ENCODE results near the gene PRKD2.
"Not testable (repeated sequence)": the region's sequence is repeated elsewhere in the genome, so short reads cannot be mapped to it uniquely, and the experiment has no call there.

The PRKD2 gene

DNA sequence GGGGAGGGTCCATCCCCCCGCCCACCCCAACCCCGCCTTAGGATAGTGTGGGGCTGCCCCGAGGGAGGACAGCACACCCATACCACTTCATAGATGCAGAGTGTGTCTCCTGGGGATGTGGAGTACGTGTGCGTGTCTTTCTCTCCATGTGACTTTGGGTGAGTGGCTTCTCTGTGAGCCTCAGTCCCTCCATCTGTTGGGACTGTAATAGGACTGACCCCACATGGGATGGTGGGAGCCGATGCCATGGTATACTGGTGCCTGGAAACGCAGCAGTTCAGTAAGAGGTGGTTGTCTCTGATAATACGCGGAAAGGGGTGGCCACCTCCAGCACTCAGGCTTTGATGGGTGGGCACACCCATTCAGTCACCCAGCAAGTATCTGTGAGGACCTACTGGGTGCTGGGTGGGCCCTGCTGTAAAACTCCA is 816 bp upstream of the PRKD2 start:
- Histone ChIP-seq H3K9ac (ENCODE audit: low read length in 2 of 2) (peak overlapping the region; percentile 5 to 82), H3K27ac (ENCODE audit: low read length) (peak overlapping the region; percentile 70), H3K4me1 (ENCODE audit: control insufficient read depth, insufficient read depth, low read length) (peaks cover 31% of the 10 kb centered on the region)

GRCh38 chr19:46716672-46717033 is 261 bp downstream of the PRKD2 start:
- Histone ChIP-seq H3K27ac (ENCODE audit: low read length) (peak overlapping the region; percentile 70), H3K9ac (ENCODE audit: low read length in 2 of 2) (peak overlapping the region; percentile 81 to 91), H3K9me3 (ENCODE audit: control insufficient read depth in 2 of 2, low read length in 2 of 2) (no peaks in the 10 kb centered on the region), H3K36me3 (ENCODE audit: control insufficient read depth in 2 of 2, insufficient read depth in 2 of 2, low read length in 2 of 2) (peaks cover 12 to 13% of the 10 kb centered on the region in 2 donors), H3K4me1 (ENCODE audit: control insufficient read depth, insufficient read depth, low read length) (peaks cover 31% of the 10 kb centered on the region), H3K27me3 (ENCODE audit: control insufficient read depth in 1 of 2, insufficient read depth in 2 of 2, low read length in 2 of 2) (no peaks in the 10 kb centered on the region), H3K4me3 (ENCODE audit: low read length in 2 of 2) (peak overlapping the region; percentile 70 to 87)

More for the DNA sequence above, 816 bp upstream of the PRKD2 start:
- H3K4me3 ChIP-seq (ENCODE audit: low read length in 2 of 2) = peak overlapping the region; percentile 80 to 87
- peaks cover 23% of the 10 kb centered on the region in 2 donors for H3K36me3 ChIP-seq (ENCODE audit: control insufficient read depth in 2 of 2, insufficient read depth in 2 of 2, low read length in 2 of 2)
- H3K27me3 ChIP-seq (ENCODE audit: control insufficient read depth in 1 of 2, insufficient read depth in 2 of 2, low read length in 2 of 2) = no peaks in the 10 kb centered on the region
- H3K9me3 ChIP-seq (ENCODE audit: control insufficient read depth in 2 of 2, low read length in 2 of 2) = no peaks in the 10 kb centered on the region

GRCh38 chr19:46715975-46716671 is 791 bp downstream of the PRKD2 start:
- Histone ChIP-seq H3K4me3 (ENCODE audit: low read length in 2 of 2) (peak overlapping the region; percentile 70 to 87), H3K27ac (ENCODE audit: low read length) (peak overlapping the region; percentile 70), H3K9me3 (ENCODE audit: control insufficient read depth in 2 of 2, low read length in 2 of 2) (no peaks in the 10 kb centered on the region), H3K27me3 (ENCODE audit: control insufficient read depth in 1 of 2, insufficient read depth in 2 of 2, low read length in 2 of 2) (no peaks in the 10 kb centered on the region), H3K9ac (ENCODE audit: low read length in 2 of 2) (peak overlapping the region; percentile 81 to 91), H3K36me3 (ENCODE audit: control insufficient read depth in 2 of 2, insufficient read depth in 2 of 2, low read length in 2 of 2) (peaks cover 7 to 8% of the 10 kb centered on the region in 2 donors), H3K4me1 (ENCODE audit: control insufficient read depth, insufficient read depth, low read length) (peaks cover 31% of the 10 kb centered on the region)

DNA sequence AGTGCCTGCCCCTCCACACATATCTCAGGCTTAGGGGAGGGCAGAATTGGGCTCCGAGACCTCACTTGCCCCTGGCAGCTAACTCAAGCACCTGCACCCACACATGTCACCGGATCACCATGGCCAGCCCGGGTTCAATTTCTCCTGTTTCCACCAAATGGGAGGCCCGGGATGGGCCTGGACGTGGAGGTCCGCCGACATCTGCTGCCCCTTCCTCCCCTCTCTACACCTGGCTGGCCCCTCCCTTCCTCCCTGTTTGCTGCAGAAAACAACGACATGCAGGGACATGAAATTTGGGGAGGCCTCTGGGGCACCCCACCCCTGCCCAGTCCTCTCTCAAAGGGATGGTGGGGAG is 1.3 kb downstream of the PRKD2 start:
- H3K4me1 ChIP-seq (ENCODE audit: control insufficient read depth, insufficient read depth, low read length) = peaks cover 31% of the 10 kb centered on the region
- H3K27me3 ChIP-seq (ENCODE audit: control insufficient read depth in 1 of 2, insufficient read depth in 2 of 2, low read length in 2 of 2) = no peaks in the 10 kb centered on the region
- H3K9me3 ChIP-seq (ENCODE audit: control insufficient read depth in 2 of 2, low read length in 2 of 2) = no peaks in the 10 kb centered on the region
- H3K4me3 ChIP-seq (ENCODE audit: low read length in 2 of 2) = peak overlapping the region; percentile 70 to 87
- H3K27ac ChIP-seq (ENCODE audit: low read length) = peak overlapping the region; percentile 70
- H3K36me3 ChIP-seq (ENCODE audit: control insufficient read depth in 2 of 2, insufficient read depth in 2 of 2, low read length in 2 of 2) = peaks cover 3 to 6% of the 10 kb centered on the region in 2 donors
- H3K9ac ChIP-seq (ENCODE audit: low read length in 2 of 2) = peak overlapping the region; percentile 42 to 91

- no peaks in the 10 kb centered on the region for H3K9me3 ChIP-seq (ENCODE audit: control insufficient read depth in 2 of 2, low read length in 2 of 2)
- peaks cover 31% of the 10 kb centered on the region for H3K4me1 ChIP-seq (ENCODE audit: control insufficient read depth, insufficient read depth, low read length)
- H3K27me3 ChIP-seq (ENCODE audit: control insufficient read depth in 1 of 2, insufficient read depth in 2 of 2, low read length in 2 of 2) = no peaks in the 10 kb centered on the region
- peaks cover 0 to under 1% of the 10 kb centered on the region in 2 donors for H3K36me3 ChIP-seq (ENCODE audit: control insufficient read depth in 2 of 2, insufficient read depth in 2 of 2, low read length in 2 of 2)
- peak overlapping the region; percentile 76 for H3K27ac ChIP-seq (ENCODE audit: low read length)
- peak overlapping the region; percentile 78 to 91 for H3K9ac ChIP-seq (ENCODE audit: low read length in 2 of 2)
- peak overlapping the region; percentile 77 to 80 for H3K4me3 ChIP-seq (ENCODE audit: low read length in 2 of 2)
These were observed 2.3 kb downstream of the PRKD2 start for GRCh38 chr19:46714444-46715106.

DNA sequence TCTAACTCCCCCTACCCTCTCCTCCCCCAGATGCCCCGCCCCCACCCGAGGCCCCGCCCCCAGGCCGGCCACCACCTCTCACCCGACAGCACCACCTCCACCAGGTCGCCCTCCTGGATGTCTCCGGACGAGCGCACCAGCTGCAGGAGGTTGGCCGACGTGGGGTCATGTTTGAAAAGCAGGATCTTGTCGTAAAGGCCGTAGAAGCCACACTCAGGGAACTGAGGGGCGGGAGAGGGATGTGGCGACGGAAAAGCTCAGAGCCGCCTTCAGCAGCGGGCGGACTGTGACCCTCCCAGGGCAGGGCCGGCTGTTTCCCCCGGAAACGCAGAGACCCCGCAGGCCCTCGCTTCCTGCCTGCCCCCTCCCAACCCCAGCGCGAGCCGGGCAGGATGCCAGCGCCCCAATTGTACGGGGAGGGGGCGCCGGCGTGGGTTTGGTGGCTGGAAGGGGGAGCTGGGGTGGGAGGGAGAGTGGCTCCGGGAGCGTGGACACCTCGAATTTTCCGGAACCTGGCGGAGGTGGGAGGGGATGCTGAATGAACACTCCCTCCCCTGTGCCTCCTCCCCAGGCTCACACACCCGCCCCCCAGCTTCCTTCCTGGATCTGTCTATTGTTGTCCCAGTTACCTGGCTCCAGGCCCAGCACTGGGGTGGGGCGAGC is 3.0 kb downstream of the PRKD2 start:
- H3K27me3 ChIP-seq (ENCODE audit: control insufficient read depth in 1 of 2, insufficient read depth in 2 of 2, low read length in 2 of 2) = no peaks in the 10 kb centered on the region
- H3K36me3 ChIP-seq (ENCODE audit: control insufficient read depth in 2 of 2, insufficient read depth in 2 of 2, low read length in 2 of 2) = peaks cover 0 to 3% of the 10 kb centered on the region in 2 donors
- H3K4me1 ChIP-seq (ENCODE audit: control insufficient read depth, insufficient read depth, low read length) = peaks cover 31% of the 10 kb centered on the region
- peak overlapping the region in 1 of 2 donors; percentile 60 for H3K9ac ChIP-seq (ENCODE audit: low read length in 2 of 2)
- H3K9me3 ChIP-seq (ENCODE audit: control insufficient read depth in 2 of 2, low read length in 2 of 2) = no peaks in the 10 kb centered on the region
- H3K27ac ChIP-seq (ENCODE audit: low read length) = peak overlapping the region; percentile 76
- H3K4me3 ChIP-seq (ENCODE audit: low read length in 2 of 2) = peak overlapping the region; percentile 69 to 80

GRCh38 chr19:46712768-46713338 is 4.1 kb downstream of the PRKD2 start:
- H3K36me3 ChIP-seq (ENCODE audit: control insufficient read depth in 2 of 2, insufficient read depth in 2 of 2, low read length in 2 of 2); H3K9me3 ChIP-seq (ENCODE audit: control insufficient read depth in 2 of 2, low read length in 2 of 2); H3K27me3 ChIP-seq (ENCODE audit: control insufficient read depth in 1 of 2, insufficient read depth in 2 of 2, low read length in 2 of 2); H3K27ac ChIP-seq (ENCODE audit: low read length); H3K4me3 ChIP-seq (ENCODE audit: low read length in 2 of 2); H3K9ac ChIP-seq (ENCODE audit: low read length in 2 of 2): not testable (repeated sequence)
- H3K4me1 ChIP-seq (ENCODE audit: control insufficient read depth, insufficient read depth, low read length) = peaks cover 26% of the 10 kb centered on the region

DNA sequence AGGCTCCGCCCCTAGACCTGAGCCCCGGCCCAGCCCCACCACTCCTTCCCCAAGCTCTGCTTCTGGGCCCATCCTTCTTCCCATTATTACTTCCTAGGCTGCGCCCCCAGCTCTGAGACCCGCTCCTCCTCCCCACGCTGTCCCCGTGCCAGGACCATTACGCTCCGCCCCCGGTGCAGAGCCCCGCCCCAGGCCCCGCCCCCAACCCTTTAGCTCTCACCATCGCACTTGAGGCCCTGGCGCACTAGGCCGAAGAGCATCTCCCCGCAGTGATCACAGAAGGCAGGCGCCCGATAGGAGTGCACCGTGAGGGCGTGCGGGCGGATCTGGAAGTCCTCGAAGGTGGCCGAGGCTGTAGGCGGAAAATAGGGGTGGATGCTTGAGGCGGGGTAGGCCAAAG is 6.2 kb downstream of the PRKD2 start:
- Histone ChIP-seq H3K4me1 (ENCODE audit: control insufficient read depth, insufficient read depth, low read length) (peaks cover 14% of the 10 kb centered on the region), H3K36me3 (ENCODE audit: control insufficient read depth in 2 of 2, insufficient read depth in 2 of 2, low read length in 2 of 2) (peaks cover 10 to 16% of the 10 kb centered on the region in 2 donors), H3K9me3 (ENCODE audit: control insufficient read depth in 2 of 2, low read length in 2 of 2) (no peaks in the 10 kb centered on the region), H3K27ac (ENCODE audit: low read length) (no peak overlapping the region), H3K27me3 (ENCODE audit: control insufficient read depth in 1 of 2, insufficient read depth in 2 of 2, low read length in 2 of 2) (no peaks in the 10 kb centered on the region), H3K9ac (ENCODE audit: low read length in 2 of 2) (no peak overlapping the region), H3K4me3 (ENCODE audit: low read length in 2 of 2) (no peak overlapping the region)

GRCh38 chr19:46704379-46705076 is 12.4 kb downstream of the PRKD2 start:
- Histone ChIP-seq H3K27me3 (ENCODE audit: control insufficient read depth in 1 of 2, insufficient read depth in 2 of 2, low read length in 2 of 2) (no peaks in the 10 kb centered on the region), H3K4me1 (ENCODE audit: control insufficient read depth, insufficient read depth, low read length) (no peaks in the 10 kb centered on the region), H3K9me3 (ENCODE audit: control insufficient read depth in 2 of 2, low read length in 2 of 2) (no peaks in the 10 kb centered on the region), H3K4me3 (ENCODE audit: low read length in 2 of 2) (no peak overlapping the region), H3K9ac (ENCODE audit: low read length in 2 of 2) (no peak overlapping the region), H3K36me3 (ENCODE audit: control insufficient read depth in 2 of 2, insufficient read depth in 2 of 2, low read length in 2 of 2) (peaks cover 31 to 35% of the 10 kb centered on the region in 2 donors), H3K27ac (ENCODE audit: low read length) (no peak overlapping the region)

DNA sequence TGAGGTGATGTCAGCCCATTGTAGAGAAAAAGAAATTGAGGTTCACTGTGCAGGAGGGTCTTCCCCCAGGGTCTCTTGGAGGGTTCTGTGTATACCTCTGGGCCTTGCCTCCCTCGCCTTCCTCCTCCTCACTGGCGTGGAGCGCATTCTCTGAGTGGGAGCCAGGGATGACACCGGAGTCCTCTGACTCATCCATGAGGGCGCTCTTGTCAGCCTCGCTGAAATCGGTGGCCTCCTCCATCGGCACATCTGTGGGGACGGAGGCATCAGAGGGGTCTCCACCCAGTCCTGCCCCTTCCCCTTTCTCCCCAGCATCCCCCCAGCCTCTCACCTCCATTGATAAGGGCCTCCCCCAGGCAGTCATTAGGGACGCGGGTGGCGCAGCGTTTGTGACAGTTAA is 16.2 kb downstream of the PRKD2 start:
- peaks cover 32 to 34% of the 10 kb centered on the region in 2 donors for H3K36me3 ChIP-seq (ENCODE audit: control insufficient read depth in 2 of 2, insufficient read depth in 2 of 2, low read length in 2 of 2)
- no peak overlapping the region for H3K4me3 ChIP-seq (ENCODE audit: low read length in 2 of 2)
- H3K9me3 ChIP-seq (ENCODE audit: control insufficient read depth in 2 of 2, low read length in 2 of 2) = no peaks in the 10 kb centered on the region
- no peaks in the 10 kb centered on the region for H3K27me3 ChIP-seq (ENCODE audit: control insufficient read depth in 1 of 2, insufficient read depth in 2 of 2, low read length in 2 of 2)
- no peak overlapping the region for H3K27ac ChIP-seq (ENCODE audit: low read length)
- H3K9ac ChIP-seq (ENCODE audit: low read length in 2 of 2) = no peak overlapping the region
- H3K4me1 ChIP-seq (ENCODE audit: control insufficient read depth, insufficient read depth, low read length) = peaks cover 11% of the 10 kb centered on the region
